NCI-H1694 treated with DMSO at 0.1 percent for 48 hours (cell line): ENCODE data around the gene RALGPS2.
"Not testable (repeated sequence)": the region's sequence is repeated elsewhere in the genome, so short reads cannot be mapped to it uniquely, and the experiment has no call there.

ENCODE experiments used
- DNase-seq: peaks from one replicate; lab custom pipeline; 2025; lab: John Stamatoyannopoulos, UW

RALGPS2 gene

GRCh38 chr1:178942285-178943198 is 217.5 kb downstream of the RALGPS2 start:
- no peak for DNase-seq

- DNase-seq: no peak
These were observed 219.7 kb downstream of the RALGPS2 start for GRCh38 chr1:178944729-178945128.

DNA sequence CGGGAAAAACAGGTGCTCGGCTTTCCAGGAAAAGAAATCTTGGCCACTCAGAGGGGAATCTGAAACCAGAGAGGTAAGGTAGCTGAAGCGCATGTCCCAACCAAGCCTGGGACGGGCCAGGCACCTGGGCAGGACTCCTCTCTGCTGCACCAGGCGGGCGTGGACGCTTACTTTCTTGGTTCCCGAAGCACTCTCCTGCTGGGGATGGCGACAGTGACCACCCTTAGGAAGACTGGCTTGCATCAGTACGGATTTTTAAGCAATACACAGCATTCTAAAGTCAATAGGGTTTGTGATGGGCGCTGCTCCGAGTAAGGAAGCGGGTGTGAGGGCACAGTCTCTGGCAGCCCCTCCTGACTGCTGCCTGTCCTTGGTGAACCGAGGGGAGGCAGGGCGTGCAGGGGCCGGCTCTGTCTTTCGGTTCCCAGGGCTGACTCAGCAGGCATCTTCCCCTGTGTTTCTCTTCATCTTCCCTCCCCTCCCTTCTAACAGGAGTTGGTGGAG is 220.8 kb downstream of the RALGPS2 start:
- DNase-seq: no peak

DNA sequence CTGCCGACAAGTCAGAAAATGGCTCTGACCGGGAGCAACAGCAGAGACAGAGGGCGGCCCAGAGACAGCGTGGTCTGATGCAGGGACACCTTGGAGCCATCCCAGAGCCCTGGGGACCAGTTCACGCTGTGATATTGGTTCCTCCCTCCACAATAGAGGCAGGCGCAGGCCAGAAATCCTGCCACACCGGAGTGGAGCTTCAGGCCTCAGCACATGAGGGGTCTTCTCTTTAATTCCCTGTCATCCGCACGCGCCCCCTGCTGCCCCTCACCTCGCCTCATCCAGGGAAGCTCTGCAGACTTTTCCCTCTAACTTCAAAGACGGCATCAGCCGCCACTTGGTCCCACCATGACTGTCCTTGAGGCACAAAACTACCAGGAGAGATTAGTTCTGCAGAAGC is 221.4 kb downstream of the RALGPS2 start:
- no peak for DNase-seq

DNA sequence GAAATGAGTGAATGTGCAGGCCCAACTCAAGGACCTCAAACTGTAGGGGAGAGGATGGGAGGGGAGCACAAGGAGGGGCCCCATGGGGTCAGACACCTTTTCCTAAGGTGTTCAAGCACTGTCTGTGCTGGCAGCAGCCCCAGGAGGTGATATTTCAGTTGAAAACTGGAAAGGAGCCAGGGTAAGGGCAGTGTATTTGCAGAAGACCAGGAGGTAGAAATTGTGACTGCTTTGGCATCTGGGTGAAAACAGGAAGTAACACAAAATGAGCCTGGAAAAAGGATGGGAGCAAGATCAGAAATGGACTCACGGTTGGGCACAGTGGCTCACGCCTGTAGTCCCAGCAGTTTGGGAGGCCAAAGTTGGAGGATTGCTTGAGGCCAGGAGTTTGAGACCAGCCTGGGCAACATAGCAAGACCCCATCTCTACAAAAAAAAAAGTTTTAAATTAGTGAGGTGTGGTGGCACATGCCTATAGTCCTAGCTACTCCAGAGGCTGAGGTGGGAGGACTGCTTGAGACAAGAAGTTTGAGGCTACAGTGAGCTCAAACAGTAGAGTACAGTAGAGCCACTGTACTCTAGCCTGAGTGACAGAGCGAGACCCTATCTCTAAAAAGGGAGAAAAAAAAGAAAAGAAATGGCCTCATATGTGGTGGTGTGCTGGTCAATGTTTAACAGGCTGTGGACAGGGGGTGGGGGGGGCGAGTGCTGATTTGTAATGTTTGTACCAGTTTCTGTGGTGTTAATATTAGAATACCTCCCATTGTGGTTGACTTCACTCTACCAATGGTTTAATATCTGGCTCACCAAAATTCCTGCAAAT is 222.0 kb downstream of the RALGPS2 start:
- no peak for DNase-seq

DNA sequence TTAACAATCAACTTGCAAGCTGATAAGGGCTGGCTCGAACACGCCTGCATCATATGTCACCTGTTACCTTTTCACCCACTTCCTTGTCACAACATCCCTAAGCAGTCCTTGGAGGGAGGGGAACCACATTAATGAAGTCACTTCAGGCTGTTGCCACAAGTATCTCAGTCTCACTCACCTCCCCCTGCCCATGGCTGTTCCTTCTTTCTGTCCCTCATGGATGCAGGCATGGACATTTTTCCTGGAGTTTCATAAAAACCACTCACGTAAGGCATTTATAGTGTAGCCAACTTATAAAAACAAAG is 222.6 kb downstream of the RALGPS2 start:
- no peak for DNase-seq

- DNase-seq: no peak
These were observed 223.6 kb downstream of the RALGPS2 start for GRCh38 chr1:178948676-178949075.

- DNase-seq: not testable (repeated sequence)
These were observed 224.8 kb downstream of the RALGPS2 start for GRCh38 chr1:178949866-178950265.

DNA sequence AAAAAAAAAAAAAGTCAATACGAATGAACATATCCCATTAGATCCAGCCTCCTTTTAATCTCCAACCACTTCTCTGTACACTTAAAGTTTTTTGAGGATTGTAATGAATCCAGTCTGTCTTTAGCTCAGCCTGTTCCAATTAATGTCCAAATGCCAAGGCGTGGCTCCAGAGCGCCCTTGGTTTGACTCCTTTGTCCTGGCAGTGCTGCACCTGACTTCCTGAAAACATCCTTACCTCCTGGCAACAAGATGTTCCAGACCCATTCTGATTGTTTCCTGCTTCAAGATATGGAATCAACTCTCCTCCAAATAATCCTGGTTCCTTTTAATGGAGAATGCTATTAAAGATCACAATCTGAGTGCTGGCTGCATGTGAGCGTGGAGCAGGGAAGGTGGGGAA is 226.6 kb downstream of the RALGPS2 start:
- DNase-seq: no peak

GRCh38 chr1:178953034-178953433 is 228.0 kb downstream of the RALGPS2 start:
- DNase-seq: no peak

- DNase-seq: no peak
These were observed 228.7 kb downstream of the RALGPS2 start for GRCh38 chr1:178953538-178954324.

- DNase-seq: no peak
These were observed 229.3 kb downstream of the RALGPS2 start for GRCh38 chr1:178954325-178954690.

GRCh38 chr1:178954937-178955336 is 229.9 kb downstream of the RALGPS2 start:
- DNase-seq: no peak

- DNase-seq: no peak
These were observed 230.4 kb downstream of the RALGPS2 start for GRCh38 chr1:178955391-178955954.

- DNase-seq: no peak
These were observed 233.4 kb downstream of the RALGPS2 start for GRCh38 chr1:178958491-178958890.

DNA sequence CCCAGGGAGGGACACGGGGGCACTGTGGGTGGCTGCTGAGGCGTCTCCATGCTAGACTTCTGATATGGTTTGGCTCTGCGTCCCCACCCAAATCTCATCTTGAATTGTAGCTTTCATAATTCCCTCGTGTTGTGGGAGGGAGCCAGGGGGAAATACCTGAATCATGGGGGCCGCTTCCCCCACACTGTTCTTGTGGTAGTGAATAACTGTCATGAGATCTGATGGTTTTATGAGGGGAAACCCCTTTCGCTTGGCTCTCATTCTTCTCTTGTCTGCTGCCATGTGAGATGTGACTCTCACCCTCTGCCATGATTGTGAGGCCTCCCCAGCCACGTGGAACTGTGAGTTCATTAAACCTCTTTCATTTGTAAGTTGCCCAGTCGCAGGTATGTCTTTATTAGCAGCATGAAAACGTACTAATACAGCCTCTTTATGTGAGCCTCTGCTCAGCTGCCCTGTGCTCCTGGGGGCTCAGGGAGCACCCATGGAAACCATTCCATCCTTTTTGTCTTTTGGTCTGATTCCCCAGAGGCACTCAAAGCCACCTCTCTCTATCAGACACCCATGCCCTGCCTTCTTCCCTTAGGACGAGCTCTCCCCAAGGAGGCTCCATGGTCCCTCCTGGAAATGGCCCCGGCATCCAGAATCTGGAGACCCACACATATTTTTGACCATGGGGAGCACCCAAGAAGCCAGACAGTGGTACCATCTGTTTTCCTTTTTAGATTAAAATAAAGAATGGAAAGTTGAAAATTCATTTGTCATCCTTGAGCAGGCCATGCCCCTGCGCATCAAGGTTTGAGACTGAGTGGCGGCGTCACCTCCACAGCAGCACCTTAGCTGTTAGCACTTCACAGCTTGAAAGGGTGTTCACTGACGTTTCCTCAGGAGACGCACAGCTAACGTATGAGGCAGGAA is 234.8 kb downstream of the RALGPS2 start:
- no peak for DNase-seq

DNA sequence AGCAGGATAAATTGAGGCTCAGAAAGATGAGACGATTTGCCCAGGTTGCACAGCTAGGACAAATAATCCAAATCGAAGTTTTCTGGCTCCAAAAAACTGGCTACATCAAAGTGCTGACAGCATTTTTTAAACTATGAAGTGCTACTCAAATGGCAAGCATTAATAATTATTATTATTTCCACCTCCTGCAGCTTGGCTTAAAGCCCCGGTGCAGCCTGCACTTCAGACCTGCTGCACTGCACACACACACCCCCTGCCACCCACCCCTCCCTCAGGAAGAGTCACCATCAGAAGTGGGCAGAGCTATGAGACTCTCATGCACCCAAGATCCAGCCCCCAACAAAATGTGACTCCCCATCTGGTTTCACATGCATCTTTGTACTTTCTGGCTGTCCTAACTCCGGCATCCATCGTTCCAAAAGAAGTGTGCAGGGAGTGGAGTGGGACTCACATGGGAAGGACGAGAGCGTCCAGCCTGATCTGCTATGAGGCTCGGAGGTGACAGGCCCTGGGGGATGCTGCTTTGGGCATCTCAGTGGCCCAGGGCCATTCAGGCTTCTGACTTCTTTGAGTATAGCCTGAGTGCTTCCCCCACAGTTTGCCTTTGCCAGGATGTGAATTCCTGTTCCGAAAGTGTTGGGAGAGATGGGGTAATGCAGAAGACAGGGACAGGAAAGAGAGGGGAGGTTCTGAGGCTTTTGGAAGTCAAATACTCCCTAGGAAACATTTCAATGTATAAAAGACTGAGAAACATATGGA is 235.6 kb downstream of the RALGPS2 start:
- no peak for DNase-seq

- DNase-seq: no peak
These were observed 236.3 kb downstream of the RALGPS2 start for GRCh38 chr1:178961331-178961730.

DNA sequence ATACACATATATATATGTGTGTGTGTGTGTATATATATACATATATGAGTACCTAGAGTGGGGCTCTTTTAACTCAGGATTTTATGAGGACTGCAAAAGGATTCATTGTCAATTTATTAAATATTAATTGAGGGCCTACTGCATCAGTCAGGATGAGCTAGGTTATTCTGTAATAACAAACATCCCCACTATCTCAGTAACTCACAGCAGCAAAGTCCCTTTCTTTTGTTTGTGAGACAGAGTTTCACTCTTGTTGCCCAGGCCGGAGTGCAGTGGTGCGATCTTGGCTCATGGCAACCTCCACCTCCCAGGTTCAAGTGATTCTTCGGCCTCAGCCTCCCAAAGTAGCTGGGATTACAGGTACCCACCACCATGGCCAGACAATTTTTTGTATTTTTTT is 236.8 kb downstream of the RALGPS2 start:
- no peak for DNase-seq
